ENCODE measurements around the gene GIGYF2.
A peak's percentile ranks its signal among the peaks of the same experiment; 100 is the strongest.
"Not testable (repeated sequence)": the region's sequence is repeated elsewhere in the genome, so short reads cannot be mapped to it uniquely, and the experiment has no call there.

Gene GIGYF2

GRCh38 chr2:232897598-232898408, 200.7 kb downstream of the GIGYF2 start:
- Histone ChIP-seq H3K4me3 (ENCODE audit: insufficient read length, low read depth) (no peak overlapping the region), H3K27me3 (ENCODE audit: insufficient read depth, insufficient read length) (peaks cover 57% of the 10 kb centered on the region), H3K4me1 (ENCODE audit: insufficient read depth, insufficient read length) (peaks cover 11% of the 10 kb centered on the region), H3K9me3 (ENCODE audit: insufficient read depth, low read length) (no peaks in the 10 kb centered on the region), H3K9ac (ENCODE audit: insufficient read length, low read depth) (no peak overlapping the region), H3K36me3 (ENCODE audit: insufficient read depth, insufficient read length, low read length) (no peaks in the 10 kb centered on the region)
- TF ChIP-seq ZNF274 (IDR thresholded peaks at IDR 0.05; ENCODE audit: low read depth, low read length): no peak
- TF ChIP-seq YY1 (IDR thresholded peaks at IDR 0.05; ENCODE audit: insufficient read depth, insufficient read length): no peak
- no peak for TF ChIP-seq SUZ12 (IDR thresholded peaks at IDR 0.05; ENCODE audit: extremely low read depth, insufficient read depth, insufficient read length)
- DNase-seq (ENCODE audit: low read depth, low spot score): no peak

GRCh38 chr2:232898592-232899543, 201.7 kb downstream of the GIGYF2 start:
- Histone ChIP-seq H3K4me1 (ENCODE audit: insufficient read depth, insufficient read length) (peaks cover 12% of the 10 kb centered on the region), H3K36me3 (ENCODE audit: insufficient read depth, insufficient read length, low read length) (no peaks in the 10 kb centered on the region), H3K9me3 (ENCODE audit: insufficient read depth, low read length) (no peaks in the 10 kb centered on the region), H3K9ac (ENCODE audit: insufficient read length, low read depth) (no peak overlapping the region), H3K27me3 (ENCODE audit: insufficient read depth, insufficient read length) (peaks cover 67% of the 10 kb centered on the region), H3K4me3 (ENCODE audit: insufficient read length, low read depth) (no peak overlapping the region)
- DNase-seq (ENCODE audit: low read depth, low spot score): no peak
- TF ChIP-seq SUZ12 (IDR thresholded peaks at IDR 0.05; ENCODE audit: extremely low read depth, insufficient read depth, insufficient read length) (no peak), YY1 (IDR thresholded peaks at IDR 0.05; ENCODE audit: insufficient read depth, insufficient read length) (no peak), ZNF274 (IDR thresholded peaks at IDR 0.05; ENCODE audit: low read depth, low read length) (no peak)

GRCh38 chr2:232900811-232901735, 203.9 kb downstream of the GIGYF2 start:
- peak; percentile 47 for DNase-seq (ENCODE audit: low read depth, low spot score)
- H3K36me3 ChIP-seq (ENCODE audit: insufficient read depth, insufficient read length, low read length): no peaks in the 10 kb centered on the region
- H3K4me1 ChIP-seq (ENCODE audit: insufficient read depth, insufficient read length): peaks cover 14% of the 10 kb centered on the region
- H3K4me3 ChIP-seq (ENCODE audit: insufficient read length, low read depth): peak overlapping the region; percentile 41
- H3K9ac ChIP-seq (ENCODE audit: insufficient read length, low read depth): peak overlapping the region; percentile 63
- H3K27me3 ChIP-seq (ENCODE audit: insufficient read depth, insufficient read length): peaks cover 69% of the 10 kb centered on the region
- no peak for TF ChIP-seq ZNF274 (IDR thresholded peaks at IDR 0.05; ENCODE audit: low read depth, low read length)
- TF ChIP-seq YY1 (IDR thresholded peaks at IDR 0.05; ENCODE audit: insufficient read depth, insufficient read length): no peak
- TF ChIP-seq SUZ12 (IDR thresholded peaks at IDR 0.05; ENCODE audit: extremely low read depth, insufficient read depth, insufficient read length): no peak
- no peaks in the 10 kb centered on the region for H3K9me3 ChIP-seq (ENCODE audit: insufficient read depth, low read length)

GRCh38 chr2:232901736-232902578, 204.8 kb downstream of the GIGYF2 start:
- peak overlapping the region; percentile 58 for H3K9ac ChIP-seq (ENCODE audit: insufficient read length, low read depth)
- H3K27me3 ChIP-seq (ENCODE audit: insufficient read depth, insufficient read length): peaks cover 69% of the 10 kb centered on the region
- H3K9me3 ChIP-seq (ENCODE audit: insufficient read depth, low read length): no peaks in the 10 kb centered on the region
- H3K4me1 ChIP-seq (ENCODE audit: insufficient read depth, insufficient read length): peaks cover 14% of the 10 kb centered on the region
- DNase-seq (ENCODE audit: low read depth, low spot score): peak; percentile 42
- TF ChIP-seq SUZ12 (IDR thresholded peaks at IDR 0.05; ENCODE audit: extremely low read depth, insufficient read depth, insufficient read length) (no peak), ZNF274 (IDR thresholded peaks at IDR 0.05; ENCODE audit: low read depth, low read length) (no peak), YY1 (IDR thresholded peaks at IDR 0.05; ENCODE audit: insufficient read depth, insufficient read length) (no peak)
- peak overlapping the region; percentile 41 for H3K4me3 ChIP-seq (ENCODE audit: insufficient read length, low read depth)
- no peaks in the 10 kb centered on the region for H3K36me3 ChIP-seq (ENCODE audit: insufficient read depth, insufficient read length, low read length)

GRCh38 chr2:232903989-232904388, 206.9 kb downstream of the GIGYF2 start:
- Histone ChIP-seq H3K36me3 (ENCODE audit: insufficient read depth, insufficient read length, low read length) (no peaks in the 10 kb centered on the region), H3K4me1 (ENCODE audit: insufficient read depth, insufficient read length) (peaks cover 14% of the 10 kb centered on the region), H3K4me3 (ENCODE audit: insufficient read length, low read depth) (no peak overlapping the region), H3K9ac (ENCODE audit: insufficient read length, low read depth) (no peak overlapping the region), H3K9me3 (ENCODE audit: insufficient read depth, low read length) (no peaks in the 10 kb centered on the region), H3K27me3 (ENCODE audit: insufficient read depth, insufficient read length) (peaks cover 50% of the 10 kb centered on the region)
- no peak for DNase-seq (ENCODE audit: low read depth, low spot score)
- no peak for TF ChIP-seq SUZ12 (IDR thresholded peaks at IDR 0.05; ENCODE audit: extremely low read depth, insufficient read depth, insufficient read length)
- TF ChIP-seq YY1 (IDR thresholded peaks at IDR 0.05; ENCODE audit: insufficient read depth, insufficient read length): no peak
- TF ChIP-seq ZNF274 (IDR thresholded peaks at IDR 0.05; ENCODE audit: low read depth, low read length): no peak

GRCh38 chr2:232906867-232907717, 210.0 kb downstream of the GIGYF2 start:
- H3K9me3 ChIP-seq (ENCODE audit: insufficient read depth, low read length): peaks cover 23% of the 10 kb centered on the region; the same call in 1 of the 2 replicates
- peaks cover 19% of the 10 kb centered on the region for H3K27me3 ChIP-seq (ENCODE audit: insufficient read depth, insufficient read length)
- not testable (repeated sequence) for H3K4me1 ChIP-seq (ENCODE audit: insufficient read depth, insufficient read length); H3K9ac ChIP-seq (ENCODE audit: insufficient read length, low read depth); H3K4me3 ChIP-seq (ENCODE audit: insufficient read length, low read depth); H3K36me3 ChIP-seq (ENCODE audit: insufficient read depth, insufficient read length, low read length); DNase-seq (ENCODE audit: low read depth, low spot score)

- not testable (repeated sequence) for H3K9ac ChIP-seq (ENCODE audit: insufficient read length, low read depth); H3K4me3 ChIP-seq (ENCODE audit: insufficient read length, low read depth); H3K4me1 ChIP-seq (ENCODE audit: insufficient read depth, insufficient read length); DNase-seq (ENCODE audit: low read depth, low spot score); H3K36me3 ChIP-seq (ENCODE audit: insufficient read depth, insufficient read length, low read length)
- peaks cover 13% of the 10 kb centered on the region for H3K27me3 ChIP-seq (ENCODE audit: insufficient read depth, insufficient read length)
- peaks cover 24% of the 10 kb centered on the region; the same call in 1 of the 2 replicates for H3K9me3 ChIP-seq (ENCODE audit: insufficient read depth, low read length)
Measured at GRCh38 chr2:232907718-232908085, 210.6 kb downstream of the GIGYF2 start.
